ENCODE data around the gene SEPTIN5.
"Not testable (repeated sequence)": the region's sequence is repeated elsewhere in the genome, so short reads cannot be mapped to it uniquely, and the experiment has no call there.

Gene SEPTIN5

DNA sequence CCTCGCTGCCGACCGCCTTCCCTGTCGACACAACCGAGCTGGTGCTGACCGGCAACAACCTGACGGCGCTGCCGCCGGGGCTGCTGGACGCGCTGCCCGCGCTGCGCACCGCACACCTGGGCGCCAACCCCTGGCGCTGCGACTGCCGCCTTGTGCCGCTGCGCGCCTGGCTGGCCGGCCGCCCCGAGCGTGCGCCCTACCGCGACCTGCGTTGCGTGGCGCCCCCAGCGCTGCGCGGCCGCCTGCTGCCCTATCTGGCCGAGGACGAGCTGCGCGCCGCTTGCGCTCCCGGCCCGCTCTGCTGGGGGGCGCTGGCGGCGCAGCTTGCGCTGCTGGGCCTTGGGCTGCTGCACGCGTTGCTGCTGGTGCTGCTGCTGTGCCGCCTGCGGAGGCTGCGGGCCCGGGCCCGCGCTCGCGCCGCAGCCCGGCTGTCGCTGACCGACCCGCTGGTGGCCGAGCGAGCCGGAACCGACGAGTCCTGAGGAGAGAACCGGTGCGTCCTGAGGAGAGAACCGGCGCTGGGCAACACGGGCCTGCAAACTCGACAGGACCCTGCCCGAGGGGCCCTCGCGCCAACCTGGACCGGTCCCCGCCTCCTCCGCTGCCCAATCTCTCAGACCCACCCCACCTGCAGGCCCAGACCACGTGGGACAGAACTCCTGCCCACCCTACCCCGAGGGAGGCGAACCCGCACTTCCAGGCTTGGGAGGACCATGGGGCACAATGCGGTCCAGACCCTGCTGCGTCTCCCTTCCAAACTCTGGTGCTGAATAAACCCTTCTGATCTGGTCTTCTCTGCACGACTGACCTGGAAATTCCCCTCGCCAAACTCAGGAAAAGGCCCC, 9.9 kb downstream of the SEPTIN5 start:
- no peaks in the 10 kb centered on the region for H3K4me1 ChIP-seq (ENCODE audit: low read length)
- H3K9me3 ChIP-seq (ENCODE audit: insufficient read depth, low read length) = no peaks in the 10 kb centered on the region
- no peak overlapping the region for H3K9ac ChIP-seq (ENCODE audit: low read length)
- no peaks in the 10 kb centered on the region for H3K36me3 ChIP-seq (replicated peaks; ENCODE audit: low read depth, low read length)
- no peaks in the 10 kb centered on the region for H3K79me2 ChIP-seq (ENCODE audit: low read length)
- no peak for TF ChIP-seq EZH2phosphoT487 (IDR thresholded peaks at IDR 0.05; ENCODE audit: low read depth)
- TF ChIP-seq, protein P1, sequence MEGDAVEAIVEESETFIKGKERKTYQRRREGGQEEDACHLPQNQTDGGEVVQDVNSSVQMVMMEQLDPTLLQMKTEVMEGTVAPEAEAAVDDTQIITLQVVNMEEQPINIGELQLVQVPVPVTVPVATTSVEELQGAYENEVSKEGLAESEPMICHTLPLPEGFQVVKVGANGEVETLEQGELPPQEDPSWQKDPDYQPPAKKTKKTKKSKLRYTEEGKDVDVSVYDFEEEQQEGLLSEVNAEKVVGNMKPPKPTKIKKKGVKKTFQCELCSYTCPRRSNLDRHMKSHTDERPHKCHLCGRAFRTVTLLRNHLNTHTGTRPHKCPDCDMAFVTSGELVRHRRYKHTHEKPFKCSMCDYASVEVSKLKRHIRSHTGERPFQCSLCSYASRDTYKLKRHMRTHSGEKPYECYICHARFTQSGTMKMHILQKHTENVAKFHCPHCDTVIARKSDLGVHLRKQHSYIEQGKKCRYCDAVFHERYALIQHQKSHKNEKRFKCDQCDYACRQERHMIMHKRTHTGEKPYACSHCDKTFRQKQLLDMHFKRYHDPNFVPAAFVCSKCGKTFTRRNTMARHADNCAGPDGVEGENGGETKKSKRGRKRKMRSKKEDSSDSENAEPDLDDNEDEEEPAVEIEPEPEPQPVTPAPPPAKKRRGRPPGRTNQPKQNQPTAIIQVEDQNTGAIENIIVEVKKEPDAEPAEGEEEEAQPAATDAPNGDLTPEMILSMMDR (IDR thresholded peaks at IDR 0.05; ENCODE audit: low read depth, low read length) = no peak
- H3K4me2 ChIP-seq (ENCODE audit: low read length) = no peak overlapping the region
- H3K4me3 ChIP-seq (ENCODE audit: low read length) = no peak overlapping the region
- no peak overlapping the region for H2AFZ ChIP-seq (ENCODE audit: low read depth, low read length)
- no peaks in the 10 kb centered on the region for H4K20me1 ChIP-seq (ENCODE audit: insufficient read depth, low read length)
- H3K27ac ChIP-seq (ENCODE audit: low read length) = no peak overlapping the region
- no peaks in the 10 kb centered on the region for H3K27me3 ChIP-seq (ENCODE audit: low read depth, low read length)

DNA sequence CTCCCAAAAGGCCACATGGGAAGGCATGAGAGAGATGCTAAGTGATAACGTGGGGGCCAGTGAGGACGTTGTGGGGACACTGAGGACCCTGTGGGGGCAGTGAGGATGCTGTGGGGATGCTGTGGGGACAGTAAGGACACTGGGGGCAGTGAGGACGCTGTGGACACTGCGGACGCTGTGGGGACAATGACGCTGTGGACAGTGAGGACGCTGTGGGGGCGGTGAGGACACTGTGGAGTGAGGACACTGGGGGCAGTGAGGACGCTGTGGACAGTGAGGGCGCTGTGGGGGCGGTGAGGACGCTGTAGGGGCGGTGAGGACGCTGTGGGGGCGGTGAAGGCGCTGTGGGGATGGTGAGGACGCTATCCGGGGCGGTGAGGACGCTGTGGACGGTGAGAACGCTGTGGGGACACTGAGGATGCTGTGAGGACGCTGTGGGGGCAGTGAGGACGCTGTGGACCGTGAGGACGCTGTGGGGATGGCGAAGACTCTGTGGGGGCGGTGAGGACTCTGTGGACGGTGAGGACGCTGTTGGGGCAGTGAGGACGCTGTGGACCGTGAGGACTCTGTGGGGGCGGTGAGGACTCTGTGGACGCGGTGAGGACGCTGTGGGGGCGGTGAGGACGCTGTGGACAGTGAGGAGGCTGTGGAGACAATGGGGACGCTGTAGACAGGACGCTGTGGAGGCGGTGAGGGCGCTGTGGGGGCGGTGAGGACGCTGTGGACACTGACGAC, 10.8 kb downstream of the SEPTIN5 start:
- Histone ChIP-seq H4K20me1 (ENCODE audit: insufficient read depth, low read length) (no peaks in the 10 kb centered on the region), H3K4me3 (ENCODE audit: low read length) (no peak overlapping the region), H3K9ac (ENCODE audit: low read length) (no peak overlapping the region), H3K36me3 (replicated peaks; ENCODE audit: low read depth, low read length) (no peaks in the 10 kb centered on the region), H3K4me2 (ENCODE audit: low read length) (no peak overlapping the region), H3K9me3 (ENCODE audit: insufficient read depth, low read length) (no peaks in the 10 kb centered on the region), H3K27me3 (ENCODE audit: low read depth, low read length) (no peaks in the 10 kb centered on the region), H3K79me2 (ENCODE audit: low read length) (no peaks in the 10 kb centered on the region), H2AFZ (ENCODE audit: low read depth, low read length) (no peak overlapping the region), H3K27ac (ENCODE audit: low read length) (no peak overlapping the region), H3K4me1 (ENCODE audit: low read length) (no peaks in the 10 kb centered on the region)
- no peak for TF ChIP-seq EZH2phosphoT487 (IDR thresholded peaks at IDR 0.05; ENCODE audit: low read depth)
- TF ChIP-seq, protein P1 (IDR thresholded peaks at IDR 0.05; ENCODE audit: low read depth, low read length) = no peak

DNA sequence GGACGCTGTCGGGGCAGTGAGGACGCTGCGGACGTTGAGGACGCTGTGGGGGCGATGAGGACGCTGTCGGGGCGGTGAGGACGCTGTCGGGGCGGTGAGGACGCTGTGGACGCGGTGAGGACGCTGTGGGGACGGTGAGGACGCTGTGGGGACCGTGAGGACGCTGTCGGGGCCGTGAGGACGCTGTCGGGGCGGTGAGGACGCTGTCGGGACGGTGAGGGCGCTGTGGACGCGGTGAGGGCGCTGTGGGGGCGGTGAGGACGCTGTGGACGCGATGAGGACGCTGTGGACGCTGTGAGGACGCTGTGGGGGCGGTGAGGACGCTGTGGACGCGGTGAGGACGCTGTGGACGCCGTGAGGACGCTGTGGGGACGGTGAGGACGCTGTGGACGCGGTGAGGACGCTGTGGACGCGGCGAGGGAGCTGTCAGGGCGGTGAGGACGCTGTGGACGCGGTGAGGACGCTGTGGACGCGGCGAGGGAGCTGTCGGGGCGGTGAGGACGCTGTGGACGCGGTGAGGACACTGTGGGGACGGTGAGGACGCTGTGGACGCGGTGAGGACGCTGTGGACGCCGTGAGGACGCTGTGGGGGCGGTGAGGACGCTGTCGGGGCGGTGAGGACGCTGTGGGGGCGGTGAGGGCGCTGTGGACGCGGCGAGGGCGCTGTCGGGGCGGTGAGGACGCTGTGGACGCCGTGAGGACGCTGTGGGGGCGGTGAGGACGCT, 11.9 kb downstream of the SEPTIN5 start:
- not testable (repeated sequence) for H3K27ac ChIP-seq (ENCODE audit: low read length); H2AFZ ChIP-seq (ENCODE audit: low read depth, low read length); H3K27me3 ChIP-seq (ENCODE audit: low read depth, low read length); H3K9me3 ChIP-seq (ENCODE audit: insufficient read depth, low read length); H3K4me1 ChIP-seq (ENCODE audit: low read length); H3K36me3 ChIP-seq (replicated peaks; ENCODE audit: low read depth, low read length); H3K9ac ChIP-seq (ENCODE audit: low read length); H4K20me1 ChIP-seq (ENCODE audit: insufficient read depth, low read length); H3K79me2 ChIP-seq (ENCODE audit: low read length); H3K4me2 ChIP-seq (ENCODE audit: low read length); H3K4me3 ChIP-seq (ENCODE audit: low read length)

DNA sequence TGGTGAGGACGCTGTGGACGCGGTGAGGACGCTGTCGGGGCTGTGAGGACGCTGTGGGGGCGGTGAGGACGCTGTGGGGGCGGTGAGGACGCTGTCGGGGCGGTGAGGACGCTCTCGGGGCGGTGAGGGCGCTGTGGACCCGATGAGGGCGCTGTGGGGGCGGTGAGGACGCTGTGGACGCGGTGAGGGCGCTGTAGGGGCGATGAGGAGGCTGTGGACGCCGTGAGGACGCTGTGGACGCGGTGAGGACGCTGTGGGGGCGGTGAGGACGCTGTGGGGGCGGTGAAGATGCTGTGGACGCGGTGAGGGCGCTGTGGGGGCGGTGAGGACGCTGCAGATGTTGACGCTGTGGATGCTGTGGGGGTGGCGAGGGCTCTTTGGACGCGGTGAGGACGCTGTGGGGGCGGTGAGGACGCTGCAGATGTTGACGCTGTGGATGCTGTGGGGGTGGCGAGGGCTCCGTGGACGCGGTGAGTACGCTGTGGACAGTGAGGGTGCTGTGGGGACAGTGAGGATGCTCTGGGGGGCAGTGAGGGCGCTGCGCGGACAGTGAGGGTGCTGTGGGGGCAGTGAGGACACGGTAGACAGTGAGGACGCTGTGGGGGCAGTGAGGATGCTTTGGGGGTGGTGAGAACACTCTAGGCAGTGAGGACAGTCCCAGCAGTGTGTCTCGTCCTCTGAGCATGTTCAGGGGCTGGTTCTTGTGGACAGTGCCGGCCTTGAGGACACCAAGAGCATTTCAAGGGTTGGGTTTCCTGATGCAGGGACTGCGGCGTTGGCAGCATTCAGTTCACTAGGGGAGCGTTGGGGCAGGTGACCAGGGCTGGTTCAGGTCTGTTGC, 13.2 kb downstream of the SEPTIN5 start:
- Histone ChIP-seq H3K79me2 (ENCODE audit: low read length) (no peaks in the 10 kb centered on the region), H3K4me3 (ENCODE audit: low read length) (no peak overlapping the region), H3K4me2 (ENCODE audit: low read length) (no peak overlapping the region), H3K27me3 (ENCODE audit: low read depth, low read length) (no peaks in the 10 kb centered on the region), H4K20me1 (ENCODE audit: insufficient read depth, low read length) (no peaks in the 10 kb centered on the region), H3K4me1 (ENCODE audit: low read length) (no peaks in the 10 kb centered on the region), H3K9ac (ENCODE audit: low read length) (no peak overlapping the region), H2AFZ (ENCODE audit: low read depth, low read length) (no peak overlapping the region), H3K27ac (ENCODE audit: low read length) (no peak overlapping the region), H3K9me3 (ENCODE audit: insufficient read depth, low read length) (no peaks in the 10 kb centered on the region), H3K36me3 (replicated peaks; ENCODE audit: low read depth, low read length) (no peaks in the 10 kb centered on the region)
- TF ChIP-seq, protein P1 (IDR thresholded peaks at IDR 0.05; ENCODE audit: low read depth, low read length) = no peak
- TF ChIP-seq EZH2phosphoT487 (IDR thresholded peaks at IDR 0.05; ENCODE audit: low read depth) = no peak
